Mesothelial cell of epicardium (in vitro differentiated cells): ENCODE results near the gene SERPINB10. TPM values are rescaled to one million over a fixed set of nuclear protein-coding genes. Genes with fewer than 3 reads are reported as not detected.

Experiments
- DNase-seq, 2 experiments: peaks; one replicate each; pipeline ENCODE4 v3.0.0; 2021; ENCODE audit warnings: low spot score in 2 of 2; ENCODE audit not compliant: unreplicated experiment in 2 of 2
- H3K27ac Mint-ChIP-seq: 2 replicates; pipeline ENCODE4 v1.8.0; 2021; ENCODE audit warnings: mixed read lengths
- H3K27me3 Mint-ChIP-seq: 2 replicates; pipeline ENCODE4 v1.8.0; 2021; ENCODE audit warnings: low read depth, mixed read lengths
- H3K36me3 Mint-ChIP-seq: 2 replicates; pipeline ENCODE4 v1.8.0; 2021; ENCODE audit warnings: mixed read lengths
- H3K4me1 Mint-ChIP-seq: 2 replicates; pipeline ENCODE4 v1.8.0; 2021; ENCODE audit warnings: mixed read lengths
- H3K4me3 Mint-ChIP-seq: 2 replicates; pipeline ENCODE4 v1.8.0; 2021; ENCODE audit warnings: mild to moderate bottlenecking, moderate library complexity, mixed read lengths
- H3K9me3 Mint-ChIP-seq: 2 replicates; pipeline ENCODE4 v1.8.0; 2021; ENCODE audit warnings: mixed read lengths
- CTCF ChIP-seq: fragments of 200-600 bp; sonication (generic); IDR thresholded peaks from one replicate; pipeline ENCODE4 v1.5.0; 2021; ENCODE audit warnings: antibody characterized with exemption; ENCODE audit not compliant: unreplicated experiment
- total RNA-seq: library from RNA; stranded (reverse); gene quantifications from 3 replicates; pipeline ENCODE4 v1.2.1, GENCODE V29; 2021

Gene SERPINB10
- total RNA-seq, 1 donor from 2014 or later, result not detected

- Mint-ChIP-seq H3K27me3 (peaks cover 2% of the 10 kb centered on the region), H3K9me3 (no peaks in the 10 kb centered on the region), H3K27ac (no peak overlapping the region), H3K4me3 (no peak overlapping the region), H3K4me1 (peaks cover 5% of the 10 kb centered on the region), H3K36me3 (no peaks in the 10 kb centered on the region)
- TF ChIP-seq CTCF, result no peak
- DNase-seq, result no peak
These were observed 15.2 kb upstream of the SERPINB10 start for GRCh38 chr18:63892566-63892965.

- no peak for DNase-seq
- no peak for TF ChIP-seq CTCF
- no peak overlapping the region for H3K27ac Mint-ChIP-seq
- H3K4me1 Mint-ChIP-seq, result peaks cover 4% of the 10 kb centered on the region
- no peaks in the 10 kb centered on the region for H3K36me3 Mint-ChIP-seq
- no peak overlapping the region for H3K4me3 Mint-ChIP-seq
- peaks cover 2% of the 10 kb centered on the region for H3K27me3 Mint-ChIP-seq
- no peaks in the 10 kb centered on the region for H3K9me3 Mint-ChIP-seq
These were observed 13.5 kb upstream of the SERPINB10 start for GRCh38 chr18:63894106-63894772.

DNA sequence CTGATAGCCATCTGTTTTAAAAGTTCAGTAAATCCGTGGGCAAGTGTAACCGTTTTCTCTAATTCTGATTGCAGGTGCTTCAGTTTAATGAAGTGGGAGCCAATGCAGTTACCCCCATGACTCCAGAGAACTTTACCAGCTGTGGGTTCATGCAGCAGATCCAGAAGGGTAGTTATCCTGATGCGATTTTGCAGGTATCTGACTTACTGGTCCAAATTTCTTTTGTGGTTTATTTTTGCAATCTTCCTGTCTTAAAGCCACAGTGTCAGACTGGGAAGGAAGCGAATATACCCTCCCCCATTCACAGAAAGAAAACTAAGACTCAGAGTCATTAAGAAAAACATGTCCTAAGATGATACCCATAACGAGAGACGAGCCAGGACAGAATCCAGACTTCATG is 12.6 kb upstream of the SERPINB10 start:
- Mint-ChIP-seq H3K36me3 (no peaks in the 10 kb centered on the region), H3K4me1 (peaks cover 4% of the 10 kb centered on the region), H3K9me3 (no peaks in the 10 kb centered on the region), H3K27ac (no peak overlapping the region), H3K4me3 (no peak overlapping the region), H3K27me3 (peaks cover 2% of the 10 kb centered on the region)
- no peak for TF ChIP-seq CTCF
- DNase-seq, result no peak

GRCh38 chr18:63897072-63897471 is 10.7 kb upstream of the SERPINB10 start:
- no peak overlapping the region for H3K4me3 Mint-ChIP-seq
- TF ChIP-seq CTCF, result no peak
- peaks cover 3% of the 10 kb centered on the region for H3K9me3 Mint-ChIP-seq
- peaks cover 5% of the 10 kb centered on the region for H3K27me3 Mint-ChIP-seq
- H3K36me3 Mint-ChIP-seq, result no peaks in the 10 kb centered on the region
- no peak for DNase-seq
- peaks cover 4% of the 10 kb centered on the region for H3K4me1 Mint-ChIP-seq
- no peak overlapping the region for H3K27ac Mint-ChIP-seq

GRCh38 chr18:63899206-63899605 is 8.6 kb upstream of the SERPINB10 start:
- no peak for DNase-seq
- peaks cover 4% of the 10 kb centered on the region for H3K4me1 Mint-ChIP-seq
- no peak for TF ChIP-seq CTCF
- H3K27ac Mint-ChIP-seq, result no peak overlapping the region
- H3K4me3 Mint-ChIP-seq, result no peak overlapping the region
- peaks cover 3% of the 10 kb centered on the region for H3K9me3 Mint-ChIP-seq
- H3K27me3 Mint-ChIP-seq, result peaks cover 9% of the 10 kb centered on the region
- no peaks in the 10 kb centered on the region for H3K36me3 Mint-ChIP-seq
